ENCODE results near the gene TMEM170B. TPM values are rescaled to one million over a fixed set of nuclear protein-coding genes. Genes with fewer than 3 reads are reported as not detected.

TMEM170B gene
- total and polyA plus RNA-seq, 2 of the 8 experiments (the other 6 are each of a cell fraction or from before 2014, with no cell fraction given), result 0.80 to 4.3 TPM

DNA sequence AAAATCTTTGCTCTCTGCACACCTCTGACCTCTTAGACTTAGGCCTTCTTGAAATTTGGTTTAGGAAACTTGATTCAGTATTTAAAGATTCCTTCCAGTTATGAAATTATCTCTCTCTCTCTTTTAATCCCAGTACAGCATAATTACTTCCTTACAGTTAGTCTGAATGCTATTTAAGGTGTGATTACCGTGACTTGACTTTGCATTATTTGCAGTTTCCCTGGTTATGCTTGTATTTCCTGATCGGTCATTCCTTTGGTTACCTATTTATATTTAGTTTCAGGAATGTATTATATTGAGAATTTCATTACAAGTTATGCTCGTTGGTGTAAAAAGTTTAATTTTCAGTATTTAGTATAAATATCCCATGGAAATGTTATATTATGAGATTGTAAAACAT is 16.3 kb downstream of the TMEM170B start:
- H3K4me2 ChIP-seq (ENCODE audit: insufficient read depth in 1 of 2, low read depth in 2 of 2, low read length in 2 of 2), result no peak overlapping the region
- H2AK5ac ChIP-seq (ENCODE audit: low read depth, low read length), result no peak overlapping the region
- no peak overlapping the region for H2AFZ ChIP-seq (ENCODE audit: low read length)
- H2BK12ac ChIP-seq (ENCODE audit: low read depth, low read length), result no peak overlapping the region
- no peak overlapping the region for H3K23ac ChIP-seq (ENCODE audit: insufficient read length)
- H3K79me2 ChIP-seq (ENCODE audit: control insufficient read depth in 1 of 2, insufficient read depth in 2 of 2, low read length in 2 of 2), result no peaks in the 10 kb centered on the region
- no peak overlapping the region for H3K14ac ChIP-seq (ENCODE audit: insufficient read length)
- H3K4me1 ChIP-seq (replicated peaks in 1 of 4; ENCODE audit: control insufficient read depth in 3 of 4, insufficient read depth in 4 of 4, low read length in 3 of 4), result peaks cover 0 to 7% (median 1%) of the 10 kb centered on the region in 4 experiments; a peak in 3 of 7 replicates
- H2BK15ac ChIP-seq (ENCODE audit: low read length), result no peak overlapping the region
- no peak overlapping the region for H3K4ac ChIP-seq (replicated peaks; ENCODE audit: insufficient read length, low read depth, low read length)
- no peak overlapping the region for H2BK5ac ChIP-seq (ENCODE audit: low read depth, low read length)
- H4K91ac ChIP-seq (replicated peaks; ENCODE audit: insufficient read length, low read length), result no peak overlapping the region
- no peaks in the 10 kb centered on the region for H3K79me1 ChIP-seq (ENCODE audit: low read depth, low read length)
- ChIA-PET POLR2A (ENCODE audit: partially characterized antibody) (no interaction called here), CTCF (ENCODE audit: partially characterized antibody) (interaction anchor here (1.7 kb wide), 1 partner anchor 16 kb away, joined by 6 read pairs; the partner anchor contains the start of gene TMEM170B)
- no peaks in the 10 kb centered on the region for H4K20me1 ChIP-seq (replicated peaks in 1 of 2; ENCODE audit: control insufficient read depth in 1 of 2, insufficient read depth in 2 of 2, low read length in 2 of 2)
- H3K4me3 ChIP-seq (ENCODE audit: extremely low read depth in 1 of 4, insufficient read depth in 2 of 4, low read depth in 3 of 4, low read length in 4 of 4), result no peak overlapping the region
- no peak overlapping the region for H2BK120ac ChIP-seq (replicated peaks; ENCODE audit: low read depth, low read length)
- no peak overlapping the region for H3K9ac ChIP-seq (replicated peaks in 1 of 4; ENCODE audit: extremely low read depth in 1 of 4, low read depth in 3 of 4, low read length in 3 of 4)
- H3K27ac ChIP-seq (ENCODE audit: low read depth, low read length), result no peak overlapping the region
- DNase-seq (ENCODE audit: low read depth in 1 of 2, low spot score in 2 of 2), result no peak
- H3K27me3 ChIP-seq (replicated peaks in 1 of 4; ENCODE audit: control insufficient read depth in 3 of 4, extremely low read depth in 1 of 4, insufficient read depth in 3 of 4, low read length in 3 of 4), result no peaks in the 10 kb centered on the region
- H3K23me2 ChIP-seq (ENCODE audit: low read depth, low read length), result no peaks in the 10 kb centered on the region; the same call in 1 of the 2 replicates
- no peak overlapping the region for H4K5ac ChIP-seq (ENCODE audit: insufficient read length, low read depth, low read length)
- no peak overlapping the region for H4K8ac ChIP-seq (ENCODE audit: extremely low read depth, insufficient read depth, low read length)
- no peaks in the 10 kb centered on the region for H3K36me3 ChIP-seq (ENCODE audit: control insufficient read depth in 2 of 4, insufficient read depth in 4 of 4, low read length in 3 of 4)
- H3K56ac ChIP-seq (replicated peaks; ENCODE audit: insufficient read length, low read depth, low read length), result no peak overlapping the region
- no peak overlapping the region for H2BK20ac ChIP-seq (ENCODE audit: low read length)
- H3K18ac ChIP-seq (ENCODE audit: extremely low read depth, low read length), result no peak overlapping the region
- WGBS, 2 experiments (ENCODE audit: extremely low coverage in 1 of 2, insufficient coverage in 1 of 2, insufficient read length in 1 of 2, insufficient replicate concordance in 2 of 2, low coverage in 1 of 2, low lambda C conversion rate in 2 of 2, missing lambda C conversion rate in 1 of 2), result 88% methylated on average over 3 of the region's 3 CpGs; no CpG with 5 or more reads in 1 of the 2 experiments
- no peak for FAIRE-seq
- no peaks in the 10 kb centered on the region for H3K9me3 ChIP-seq (ENCODE audit: insufficient read depth in 2 of 2, low read depth in 1 of 2, low read length in 1 of 2)
- no peak for TF ChIP-seq BACH1 (IDR thresholded peaks at IDR 0.05; ENCODE audit: low read length)
- no peak for TF ChIP-seq TBP (IDR thresholded peaks at IDR 0.05; ENCODE audit: low read depth, low read length)
- no peak for TF ChIP-seq CBX8 (IDR thresholded peaks at IDR 0.05; ENCODE audit: borderline replicate concordance, low read depth, low read length)
- no peak for TF ChIP-seq POU5F1 (IDR thresholded peaks at IDR 0.05; ENCODE audit: low read depth, low read length)
- TF ChIP-seq CHD2 (IDR thresholded peaks at IDR 0.05; ENCODE audit: low read length), result no peak
- no peak for TF ChIP-seq RFX5 (IDR thresholded peaks at IDR 0.05; ENCODE audit: borderline replicate concordance, low read depth, low read length)
- no peak for TF ChIP-seq KDM5A (IDR thresholded peaks at IDR 0.05; ENCODE audit: low read length)
- no peak for TF ChIP-seq TCF12 (IDR thresholded peaks at IDR 0.05; ENCODE audit: low read depth, low read length)
- TF ChIP-seq NRF1 (IDR thresholded peaks at IDR 0.05; ENCODE audit: low read depth, low read length), result no peak
- no peak for TF ChIP-seq GTF2F1 (IDR thresholded peaks at IDR 0.05; ENCODE audit: borderline replicate concordance, low read depth, low read length)
- no peak for TF ChIP-seq CREB1 (IDR thresholded peaks at IDR 0.05)
